OCI-LY3 (cell line): ENCODE results near the gene EEF1AKMT3.

Experiments used
- H2AFZ ChIP-seq: fragments of 200-600, 300-600 bp; shearing (Covaris generic); 2 replicates; pipeline ENCODE4 v1.6.0; 2014; ENCODE audit warnings: antibody characterized with exemption, low read depth, low read length
- H3K27ac ChIP-seq: fragments of 200-600, 300-600 bp; sonication (generic); 2 replicates; pipeline ENCODE4 v1.5.1; 2014; ENCODE audit warnings: mild to moderate bottlenecking, low read length, moderate library complexity, mixed read lengths
- H3K27me3 ChIP-seq: fragments of 200-600, 300-600 bp; sonication (generic); 2 replicates; pipeline ENCODE4 v1.6.1; 2014; ENCODE audit warnings: low read depth, low read length, mixed read lengths
- H3K36me3 ChIP-seq: fragments of 200-600, 300-600 bp; sonication (generic); replicated peaks from 2 replicates; pipeline ENCODE3; 2014; ENCODE audit warnings: low read depth, low read length, mixed read lengths
- H3K4me1 ChIP-seq: fragments of 300-600, 200-600 bp; sonication (generic); 2 replicates; pipeline ENCODE4 v1.6.1; 2014; ENCODE audit warnings: low read length, mixed read lengths
- H3K4me2 ChIP-seq: fragments of 200-600, 300-600 bp; sonication (generic); 2 replicates; pipeline ENCODE4 v1.6.1; 2014; ENCODE audit warnings: low read length, mixed read lengths
- H3K4me3 ChIP-seq: fragments of 300-600, 200-600 bp; sonication (generic); 2 replicates; pipeline ENCODE4 v1.5.1; 2014; ENCODE audit warnings: antibody characterized with exemption, mild to moderate bottlenecking, low read length, moderate library complexity
- H3K79me2 ChIP-seq: fragments of 300-600, 200-600 bp; shearing (Covaris generic); 2 replicates; pipeline ENCODE4 v1.6.1; 2014; ENCODE audit warnings: mild to moderate bottlenecking, low read length, mixed read lengths
- H3K9ac ChIP-seq: fragments of 300-600, 200-600 bp; shearing (Covaris generic); 2 replicates; pipeline ENCODE4 v1.6.0; 2014; ENCODE audit warnings: mild to moderate bottlenecking, low read length, moderate library complexity
- H3K9me3 ChIP-seq: fragments of 200-600, 300-600 bp; shearing (Covaris generic); 2 replicates; pipeline ENCODE4 v1.6.1; 2014; ENCODE audit warnings: low read length, mixed read lengths; ENCODE audit not compliant: insufficient read depth
- H4K20me1 ChIP-seq: fragments of 200-600, 300-600 bp; sonication (generic); 2 replicates; pipeline ENCODE4 v1.6.1; 2016; ENCODE audit warnings: low read length, mixed read lengths; ENCODE audit not compliant: insufficient read depth
- EZH2phosphoT487 ChIP-seq: fragments of 200-600 bp; shearing (Covaris generic); IDR thresholded peaks from 2 replicates; pipeline ENCODE4 v1.6.1; 2018; ENCODE audit warnings: antibody characterized with exemption, mixed run types, low read depth
- TF ChIP-seq, protein P1 (sequence below): fragments of 200-600, 300-600 bp; sonication (generic); IDR thresholded peaks from 2 replicates; pipeline ENCODE4 v1.5.1; 2014; ENCODE audit warnings: antibody characterized with exemption, low read length, low read depth

The EEF1AKMT3 gene

GRCh38 chr12:57724003-57724935, 48.1 kb upstream of the EEF1AKMT3 start:
- Histone ChIP-seq H3K9me3 (no peaks in the 10 kb centered on the region), H3K4me2 (no peak overlapping the region), H3K79me2 (no peaks in the 10 kb centered on the region), H3K27ac (no peak overlapping the region), H3K27me3 (no peaks in the 10 kb centered on the region), H3K4me1 (no peaks in the 10 kb centered on the region), H4K20me1 (no peaks in the 10 kb centered on the region), H2AFZ (no peak overlapping the region), H3K36me3 (peaks cover 19% of the 10 kb centered on the region), H3K9ac (no peak overlapping the region), H3K4me3 (no peak overlapping the region)
- TF ChIP-seq, protein P1, sequence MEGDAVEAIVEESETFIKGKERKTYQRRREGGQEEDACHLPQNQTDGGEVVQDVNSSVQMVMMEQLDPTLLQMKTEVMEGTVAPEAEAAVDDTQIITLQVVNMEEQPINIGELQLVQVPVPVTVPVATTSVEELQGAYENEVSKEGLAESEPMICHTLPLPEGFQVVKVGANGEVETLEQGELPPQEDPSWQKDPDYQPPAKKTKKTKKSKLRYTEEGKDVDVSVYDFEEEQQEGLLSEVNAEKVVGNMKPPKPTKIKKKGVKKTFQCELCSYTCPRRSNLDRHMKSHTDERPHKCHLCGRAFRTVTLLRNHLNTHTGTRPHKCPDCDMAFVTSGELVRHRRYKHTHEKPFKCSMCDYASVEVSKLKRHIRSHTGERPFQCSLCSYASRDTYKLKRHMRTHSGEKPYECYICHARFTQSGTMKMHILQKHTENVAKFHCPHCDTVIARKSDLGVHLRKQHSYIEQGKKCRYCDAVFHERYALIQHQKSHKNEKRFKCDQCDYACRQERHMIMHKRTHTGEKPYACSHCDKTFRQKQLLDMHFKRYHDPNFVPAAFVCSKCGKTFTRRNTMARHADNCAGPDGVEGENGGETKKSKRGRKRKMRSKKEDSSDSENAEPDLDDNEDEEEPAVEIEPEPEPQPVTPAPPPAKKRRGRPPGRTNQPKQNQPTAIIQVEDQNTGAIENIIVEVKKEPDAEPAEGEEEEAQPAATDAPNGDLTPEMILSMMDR: no peak
- no peak for TF ChIP-seq EZH2phosphoT487

GRCh38 chr12:57724936-57725740, 47.3 kb upstream of the EEF1AKMT3 start:
- no peak overlapping the region for H3K4me3 ChIP-seq
- no peak overlapping the region for H3K9ac ChIP-seq
- H3K27me3 ChIP-seq: no peaks in the 10 kb centered on the region
- H2AFZ ChIP-seq: no peak overlapping the region
- H3K27ac ChIP-seq: no peak overlapping the region
- H3K4me1 ChIP-seq: no peaks in the 10 kb centered on the region
- no peaks in the 10 kb centered on the region for H3K9me3 ChIP-seq
- TF ChIP-seq, protein P1: no peak
- no peak for TF ChIP-seq EZH2phosphoT487
- peaks cover 21% of the 10 kb centered on the region for H3K36me3 ChIP-seq
- H3K4me2 ChIP-seq: no peak overlapping the region
- H3K79me2 ChIP-seq: no peaks in the 10 kb centered on the region
- no peaks in the 10 kb centered on the region for H4K20me1 ChIP-seq

GRCh38 chr12:57725851-57726150, 46.6 kb upstream of the EEF1AKMT3 start:
- no peak overlapping the region for H3K4me3 ChIP-seq
- no peaks in the 10 kb centered on the region for H3K9me3 ChIP-seq
- H3K36me3 ChIP-seq: peaks cover 23% of the 10 kb centered on the region
- TF ChIP-seq, protein P1: no peak
- no peak for TF ChIP-seq EZH2phosphoT487
- H2AFZ ChIP-seq: no peak overlapping the region
- no peak overlapping the region for H3K27ac ChIP-seq
- no peaks in the 10 kb centered on the region for H3K79me2 ChIP-seq
- no peaks in the 10 kb centered on the region for H3K4me1 ChIP-seq
- H3K4me2 ChIP-seq: no peak overlapping the region
- H3K27me3 ChIP-seq: no peaks in the 10 kb centered on the region
- no peak overlapping the region for H3K9ac ChIP-seq
- no peaks in the 10 kb centered on the region for H4K20me1 ChIP-seq

DNA sequence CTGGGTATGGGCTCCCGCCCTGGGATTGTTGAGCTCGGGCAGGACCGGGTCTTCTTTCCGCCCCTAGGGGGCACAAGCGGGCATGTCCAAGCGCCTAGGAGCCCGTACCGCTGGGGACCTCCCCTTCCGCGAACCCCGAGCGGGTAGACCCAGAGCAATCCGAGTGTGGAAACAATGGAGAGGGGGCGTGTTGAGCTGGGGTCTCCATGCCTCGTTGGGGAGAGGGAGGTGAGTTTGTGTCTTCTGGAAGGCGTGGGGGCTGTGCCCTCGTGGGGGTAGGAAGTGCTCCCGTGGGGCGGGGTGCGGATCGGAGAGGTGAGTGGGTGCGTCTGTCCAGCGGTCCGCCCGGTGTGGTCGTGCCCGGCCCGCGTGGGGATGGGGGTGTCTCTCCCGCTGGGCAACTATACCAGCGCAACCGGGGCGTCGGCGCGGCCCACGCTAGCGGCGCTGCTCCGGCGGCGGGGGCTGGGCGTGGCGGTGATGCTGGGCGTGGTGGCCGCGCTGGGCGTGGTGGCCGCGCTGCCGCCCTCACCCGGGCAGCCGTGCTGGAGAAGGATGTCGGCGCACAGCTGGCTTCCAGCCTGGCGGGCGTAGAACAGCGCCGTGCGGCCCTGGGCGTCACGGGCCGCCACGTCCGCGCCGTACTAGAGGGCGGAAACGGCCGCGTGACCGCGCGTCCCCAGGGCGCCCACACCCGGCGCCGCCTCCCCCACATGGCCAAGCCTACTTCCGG, 46.1 kb upstream of the EEF1AKMT3 start:
- no peak overlapping the region for H2AFZ ChIP-seq
- no peak overlapping the region for H3K9ac ChIP-seq
- H3K4me2 ChIP-seq: no peak overlapping the region

More for the DNA sequence above, 46.1 kb upstream of the EEF1AKMT3 start:
- no peaks in the 10 kb centered on the region for H3K79me2 ChIP-seq
- H3K4me3 ChIP-seq: no peak overlapping the region
- TF ChIP-seq, protein P1: peak; percentile 23
- no peak for TF ChIP-seq EZH2phosphoT487
- H3K9me3 ChIP-seq: no peaks in the 10 kb centered on the region
- H3K36me3 ChIP-seq: peaks cover 22% of the 10 kb centered on the region
- H4K20me1 ChIP-seq: no peaks in the 10 kb centered on the region
- no peaks in the 10 kb centered on the region for H3K4me1 ChIP-seq
- no peaks in the 10 kb centered on the region for H3K27me3 ChIP-seq
- H3K27ac ChIP-seq: no peak overlapping the region
